ENCODE data around the gene RABGAP1L.

DNA sequence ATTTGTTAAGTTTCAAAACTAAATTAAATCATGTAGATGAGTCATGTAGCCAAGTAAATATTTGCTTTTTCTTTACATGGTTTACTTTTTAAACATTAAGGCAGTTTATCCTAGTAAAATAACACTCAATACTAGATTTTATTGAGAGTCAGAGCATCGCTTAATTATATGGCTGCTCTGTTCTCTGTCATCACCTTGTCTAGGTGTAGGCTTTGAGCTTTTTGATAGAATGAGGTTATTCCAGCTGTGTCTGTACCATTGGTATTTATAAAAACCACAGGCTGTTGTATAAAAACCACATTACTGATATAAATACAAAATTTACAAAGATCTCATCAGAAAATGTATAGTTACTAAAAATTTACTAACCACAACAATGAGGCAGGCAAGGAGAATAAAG, 245.9 kb downstream of the RABGAP1L start:
- TF ChIP-seq, protein P1, sequence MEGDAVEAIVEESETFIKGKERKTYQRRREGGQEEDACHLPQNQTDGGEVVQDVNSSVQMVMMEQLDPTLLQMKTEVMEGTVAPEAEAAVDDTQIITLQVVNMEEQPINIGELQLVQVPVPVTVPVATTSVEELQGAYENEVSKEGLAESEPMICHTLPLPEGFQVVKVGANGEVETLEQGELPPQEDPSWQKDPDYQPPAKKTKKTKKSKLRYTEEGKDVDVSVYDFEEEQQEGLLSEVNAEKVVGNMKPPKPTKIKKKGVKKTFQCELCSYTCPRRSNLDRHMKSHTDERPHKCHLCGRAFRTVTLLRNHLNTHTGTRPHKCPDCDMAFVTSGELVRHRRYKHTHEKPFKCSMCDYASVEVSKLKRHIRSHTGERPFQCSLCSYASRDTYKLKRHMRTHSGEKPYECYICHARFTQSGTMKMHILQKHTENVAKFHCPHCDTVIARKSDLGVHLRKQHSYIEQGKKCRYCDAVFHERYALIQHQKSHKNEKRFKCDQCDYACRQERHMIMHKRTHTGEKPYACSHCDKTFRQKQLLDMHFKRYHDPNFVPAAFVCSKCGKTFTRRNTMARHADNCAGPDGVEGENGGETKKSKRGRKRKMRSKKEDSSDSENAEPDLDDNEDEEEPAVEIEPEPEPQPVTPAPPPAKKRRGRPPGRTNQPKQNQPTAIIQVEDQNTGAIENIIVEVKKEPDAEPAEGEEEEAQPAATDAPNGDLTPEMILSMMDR (IDR thresholded peaks at IDR 0.05) = no peak
- TF ChIP-seq POLR2AphosphoS5 (IDR thresholded peaks at IDR 0.05) = no peak
- no peak for TF ChIP-seq POLR2A (IDR thresholded peaks at IDR 0.05)
